Effector memory CD4-positive, alpha-beta T cell (primary cell): ENCODE data around the gene SCRN1.

Experiments
- DNase-seq, 3 donors: peaks; one replicate each; pipeline ENCODE4 v3.0.0-alpha.2; 2020
- H3K27ac ChIP-seq: 2 replicates; pipeline ENCODE4 v1.7.0; 2013; ENCODE audit warnings: mild to moderate bottlenecking, low read length, moderate library complexity; ENCODE audit not compliant: insufficient read depth, poor library complexity, severe bottlenecking
- H3K27me3 ChIP-seq: replicated peaks from 2 replicates; pipeline ENCODE4 v1.7.0; 2013; ENCODE audit warnings: mild to moderate bottlenecking, low read length; ENCODE audit not compliant: insufficient read depth, control insufficient read depth, poor library complexity, severe bottlenecking
- H3K36me3 ChIP-seq: 2 replicates; pipeline ENCODE4 v1.7.0; 2013; ENCODE audit warnings: mild to moderate bottlenecking, low read length, moderate library complexity; ENCODE audit not compliant: control insufficient read depth, insufficient read depth
- H3K4me1 ChIP-seq: 2 replicates; pipeline ENCODE4 v1.7.0; 2013; ENCODE audit warnings: low read length, mild to moderate bottlenecking; ENCODE audit not compliant: control insufficient read depth, insufficient read depth, poor library complexity, severe bottlenecking
- H3K4me3 ChIP-seq: 2 replicates; pipeline ENCODE4 v1.7.0; 2013; ENCODE audit warnings: low read length, low read depth, mild to moderate bottlenecking; ENCODE audit not compliant: insufficient read depth, poor library complexity, severe bottlenecking
- H3K9me3 ChIP-seq: 2 replicates; pipeline ENCODE4 v1.7.0; 2013; ENCODE audit warnings: mild to moderate bottlenecking, low read length, moderate library complexity; ENCODE audit not compliant: control insufficient read depth

SCRN1 gene

GRCh38 chr7:29919790-29920189 is 69.8 kb downstream of the SCRN1 start:
- H3K36me3 ChIP-seq = no peaks in the 10 kb centered on the region
- H3K4me1 ChIP-seq = no peaks in the 10 kb centered on the region
- no peak for DNase-seq
- H3K9me3 ChIP-seq = no peaks in the 10 kb centered on the region
- no peak overlapping the region for H3K4me3 ChIP-seq
- no peaks in the 10 kb centered on the region for H3K27me3 ChIP-seq
- H3K27ac ChIP-seq = no peak overlapping the region

- Histone ChIP-seq H3K27me3 (no peaks in the 10 kb centered on the region), H3K4me1 (no peaks in the 10 kb centered on the region), H3K9me3 (no peaks in the 10 kb centered on the region), H3K27ac (no peak overlapping the region), H3K36me3 (no peaks in the 10 kb centered on the region), H3K4me3 (no peak overlapping the region)
- no peak for DNase-seq
Observed at GRCh38 chr7:29918850-29919249, 70.8 kb downstream of the SCRN1 start.

DNA sequence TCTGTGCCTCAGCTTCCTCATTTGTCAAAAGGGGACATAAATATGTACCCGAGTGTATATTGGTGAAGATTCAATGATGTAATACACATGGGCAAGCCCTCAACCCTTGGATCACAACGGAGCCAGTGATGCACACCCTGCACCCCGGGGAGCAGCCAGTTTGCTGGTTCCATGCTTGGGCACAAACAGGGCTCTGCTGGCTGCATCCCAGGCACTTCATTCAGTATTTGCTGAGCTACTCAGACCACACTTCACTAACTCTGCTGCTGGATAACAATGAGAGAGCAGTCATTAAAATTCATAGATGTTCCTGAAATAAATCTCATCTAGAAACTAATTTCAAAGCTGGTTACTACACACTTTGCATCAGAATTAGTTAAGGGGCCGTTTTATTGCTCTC is 72.0 kb downstream of the SCRN1 start:
- Histone ChIP-seq H3K36me3 (no peaks in the 10 kb centered on the region), H3K27ac (no peak overlapping the region), H3K27me3 (no peaks in the 10 kb centered on the region), H3K9me3 (no peaks in the 10 kb centered on the region), H3K4me1 (no peaks in the 10 kb centered on the region), H3K4me3 (no peak overlapping the region)
- DNase-seq = no peak

- H3K27ac ChIP-seq = no peak overlapping the region
- H3K27me3 ChIP-seq = no peaks in the 10 kb centered on the region
- H3K36me3 ChIP-seq = no peaks in the 10 kb centered on the region
- no peak for DNase-seq
- no peaks in the 10 kb centered on the region for H3K9me3 ChIP-seq
- H3K4me1 ChIP-seq = no peaks in the 10 kb centered on the region
- H3K4me3 ChIP-seq = no peak overlapping the region
Observed at GRCh38 chr7:29915481-29916215, 74.0 kb downstream of the SCRN1 start.

DNA sequence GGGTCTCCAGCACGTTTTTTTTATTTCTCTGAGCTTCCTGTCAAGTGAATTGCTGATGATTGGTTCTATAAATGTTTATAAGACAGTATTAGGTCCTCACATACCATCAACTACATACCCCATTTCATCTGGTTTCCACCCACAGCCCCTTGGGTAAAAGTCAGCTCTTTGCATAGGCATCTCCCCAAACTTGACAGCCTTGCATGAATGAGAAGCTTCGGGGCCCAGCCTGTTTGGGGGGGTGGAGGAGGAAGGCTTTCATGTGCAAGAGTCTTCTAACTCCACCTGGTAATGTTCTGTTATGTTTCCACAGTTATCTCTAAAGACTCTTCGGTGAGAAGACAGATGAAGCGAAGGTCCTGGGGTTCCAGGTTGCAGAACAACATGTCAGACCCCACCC is 75.4 kb downstream of the SCRN1 start:
- Histone ChIP-seq H3K4me1 (no peaks in the 10 kb centered on the region), H3K9me3 (no peaks in the 10 kb centered on the region), H3K27me3 (no peaks in the 10 kb centered on the region), H3K27ac (no peak overlapping the region), H3K36me3 (no peaks in the 10 kb centered on the region), H3K4me3 (no peak overlapping the region)
- DNase-seq = no peak

DNA sequence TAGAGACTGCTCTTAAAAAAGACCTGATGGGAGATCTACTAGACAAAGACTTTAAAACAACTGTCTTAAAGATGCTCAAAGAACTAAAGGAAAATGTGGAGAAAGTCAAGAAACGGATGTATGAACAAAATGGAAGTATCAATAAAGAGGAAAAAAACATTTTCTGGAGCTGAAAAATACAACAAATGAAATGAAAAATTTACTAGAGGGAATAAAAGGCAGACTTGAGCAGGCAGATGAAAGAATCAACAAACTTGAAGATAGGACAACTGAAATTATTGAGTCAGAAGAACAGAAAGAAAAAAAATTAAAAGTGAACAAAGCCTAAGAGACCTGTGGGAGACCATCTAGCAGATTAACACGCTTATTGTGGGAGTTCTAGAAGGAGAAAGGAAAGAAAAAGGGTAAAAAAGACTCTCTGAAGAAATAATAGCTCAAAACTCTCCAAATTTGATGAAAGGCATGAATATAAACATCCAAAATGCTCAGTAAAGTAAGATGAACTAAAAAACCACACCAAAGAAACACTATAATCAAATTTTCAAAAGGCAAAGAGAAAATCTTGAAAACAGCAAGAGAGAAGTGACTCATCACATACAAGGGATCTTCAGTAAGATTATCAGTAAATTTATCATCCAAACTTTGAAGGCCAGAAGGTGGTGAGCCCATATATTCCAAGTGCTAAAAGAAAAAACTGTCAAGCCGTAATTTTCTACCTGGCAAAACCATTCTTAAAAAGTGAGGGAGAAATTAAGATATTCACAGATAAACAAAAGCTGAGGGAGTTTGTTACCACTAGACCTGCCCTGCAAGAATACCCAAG is 83.2 kb downstream of the SCRN1 start:
- Histone ChIP-seq H3K9me3 (peaks cover 7% of the 10 kb centered on the region), H3K4me1 (no peaks in the 10 kb centered on the region), H3K36me3 (no peaks in the 10 kb centered on the region), H3K4me3 (no peak overlapping the region), H3K27ac (no peak overlapping the region), H3K27me3 (no peaks in the 10 kb centered on the region)
- DNase-seq = no peak

- H3K4me1 ChIP-seq = no peaks in the 10 kb centered on the region
- no peaks in the 10 kb centered on the region for H3K9me3 ChIP-seq
- H3K27me3 ChIP-seq = no peaks in the 10 kb centered on the region
- no peak overlapping the region for H3K4me3 ChIP-seq
- DNase-seq = no peak
- no peak overlapping the region for H3K27ac ChIP-seq
- no peaks in the 10 kb centered on the region for H3K36me3 ChIP-seq
Observed at GRCh38 chr7:29900745-29901144, 88.9 kb downstream of the SCRN1 start.

DNA sequence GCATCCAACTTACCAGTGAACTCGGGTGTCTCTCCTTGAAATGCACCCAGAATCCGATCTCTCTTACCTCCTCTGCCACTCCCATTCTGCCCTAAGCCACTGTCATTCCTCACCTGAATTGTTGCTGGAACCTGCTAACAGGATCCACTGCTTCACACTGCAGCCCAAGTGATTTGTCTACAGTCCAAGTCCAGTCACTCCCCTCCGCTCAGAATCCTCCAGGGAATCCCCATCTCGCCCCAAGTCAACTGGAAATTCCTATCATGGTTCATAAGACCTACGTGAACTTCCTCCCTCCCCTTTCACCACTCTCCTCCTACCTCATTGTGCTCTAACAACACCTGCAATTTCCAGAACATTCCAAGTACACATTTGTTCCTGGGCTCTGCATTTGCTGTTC is 91.3 kb downstream of the SCRN1 start:
- no peak overlapping the region for H3K4me3 ChIP-seq
- no peaks in the 10 kb centered on the region for H3K4me1 ChIP-seq
- no peaks in the 10 kb centered on the region for H3K27me3 ChIP-seq
- H3K36me3 ChIP-seq = no peaks in the 10 kb centered on the region
- no peaks in the 10 kb centered on the region for H3K9me3 ChIP-seq
- DNase-seq = no peak
- no peak overlapping the region for H3K27ac ChIP-seq

DNA sequence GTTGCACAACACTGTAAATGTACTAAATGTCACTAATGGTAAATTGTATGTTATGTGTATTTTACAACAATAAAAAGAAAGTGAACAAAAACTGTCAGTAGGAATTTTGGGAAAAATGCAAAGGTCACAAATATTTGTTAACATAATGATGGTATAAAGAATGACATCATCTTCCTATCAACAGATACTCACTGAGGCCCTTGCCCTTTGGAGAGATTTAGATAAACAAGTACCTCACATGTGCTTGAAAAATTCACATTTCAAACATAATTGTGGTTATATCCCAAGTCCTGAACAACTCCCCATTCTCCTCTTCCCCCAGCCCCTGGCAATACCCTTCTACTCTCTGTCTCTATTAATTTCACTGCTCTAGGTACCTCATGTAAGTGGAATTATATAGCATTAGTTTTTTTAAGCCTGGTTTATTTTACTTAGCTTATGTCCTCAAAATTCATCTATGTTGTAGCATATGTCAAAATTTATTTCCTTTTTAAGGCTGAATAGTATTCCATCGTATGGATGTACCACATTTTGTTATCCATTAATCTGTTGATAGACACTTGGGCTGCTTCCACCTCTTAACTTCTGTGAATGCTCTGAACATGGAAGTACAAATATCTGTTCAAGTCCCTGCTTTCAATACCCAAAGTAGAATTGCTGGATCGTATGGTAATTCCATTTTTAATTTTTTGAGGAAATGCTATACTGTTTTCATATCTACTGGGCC is 92.8 kb downstream of the SCRN1 start:
- no peak for DNase-seq
- Histone ChIP-seq H3K4me3 (no peak overlapping the region), H3K4me1 (no peaks in the 10 kb centered on the region), H3K27me3 (no peaks in the 10 kb centered on the region), H3K27ac (no peak overlapping the region), H3K36me3 (no peaks in the 10 kb centered on the region), H3K9me3 (no peaks in the 10 kb centered on the region)

DNA sequence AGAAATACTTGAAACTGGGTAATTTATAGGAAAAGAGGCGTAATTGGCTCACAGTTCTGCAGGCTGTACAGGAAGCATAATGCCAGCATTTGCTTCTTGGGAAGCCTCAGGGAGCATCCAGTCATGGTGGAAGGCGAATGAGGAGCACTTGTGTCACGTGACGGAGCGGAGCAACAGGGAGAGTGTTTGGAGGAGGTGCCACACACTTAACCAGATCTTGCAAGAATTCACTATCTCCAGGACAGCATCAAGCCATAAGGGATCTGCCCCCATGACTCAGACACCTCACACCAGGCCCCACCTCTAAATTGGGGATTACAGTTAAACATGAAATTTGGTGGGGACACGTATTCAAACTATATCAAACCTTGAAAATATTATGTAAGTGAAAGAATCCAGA is 94.0 kb downstream of the SCRN1 start:
- no peak overlapping the region for H3K4me3 ChIP-seq

More for the DNA sequence above, 94.0 kb downstream of the SCRN1 start:
- no peaks in the 10 kb centered on the region for H3K36me3 ChIP-seq
- no peaks in the 10 kb centered on the region for H3K27me3 ChIP-seq
- no peak overlapping the region for H3K27ac ChIP-seq
- no peaks in the 10 kb centered on the region for H3K4me1 ChIP-seq
- no peaks in the 10 kb centered on the region for H3K9me3 ChIP-seq
- DNase-seq = no peak
